GM19351 (cell line): ENCODE measurements around the gene TBX15.
"Not testable (repeated sequence)": the region's sequence is repeated elsewhere in the genome, so short reads cannot be mapped to it uniquely, and the experiment has no call there.

Experiments used
- ATAC-seq: cut with Tn5 transposase; IDR thresholded peaks from one replicate; pipeline ENCODE4 v1.9.1; 2021; ENCODE audit warnings: mild to moderate bottlenecking, moderate library complexity; ENCODE audit not compliant: unreplicated experiment

TBX15 gene

GRCh38 chr1:118960567-118961136 is 27.5 kb downstream of the TBX15 start:
- ATAC-seq = no peak

GRCh38 chr1:118960026-118960561 is 28.0 kb downstream of the TBX15 start:
- peak; percentile 88 for ATAC-seq

DNA sequence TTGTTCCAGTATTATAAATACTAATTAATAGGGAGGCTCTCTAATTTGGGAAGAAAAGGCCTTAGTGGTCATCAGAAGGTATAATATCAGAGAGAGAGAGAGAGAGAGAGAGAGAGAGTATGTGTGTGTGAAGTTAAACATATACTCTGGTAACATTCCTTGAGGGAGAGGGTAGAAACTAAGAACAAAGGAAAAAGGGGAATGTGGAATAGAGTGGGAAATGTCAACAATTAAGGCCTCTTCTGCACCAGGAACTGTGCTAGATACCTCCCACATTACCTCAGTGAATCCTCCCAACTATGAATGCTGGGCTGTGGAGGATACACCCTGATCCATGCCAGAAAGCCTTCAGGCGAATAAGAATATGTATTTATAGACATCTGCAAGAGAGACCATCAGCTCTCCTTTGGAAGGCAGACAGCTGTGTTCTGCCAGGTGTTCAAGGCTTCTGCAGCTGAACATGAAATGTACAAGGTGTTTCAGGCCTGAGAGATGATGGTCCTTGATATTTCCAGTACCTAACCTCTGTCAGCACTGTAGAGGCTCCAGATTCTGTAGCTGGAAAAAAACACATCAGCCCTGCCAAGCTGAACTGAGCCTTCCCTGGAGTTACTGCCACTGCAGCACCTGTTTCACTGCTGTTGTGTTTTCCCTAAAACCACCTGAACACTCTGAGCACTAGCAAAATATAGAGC is 29.1 kb downstream of the TBX15 start:
- no peak for ATAC-seq

- no peak for ATAC-seq
Observed at GRCh38 chr1:118958140-118958539, 30.0 kb downstream of the TBX15 start.

- not testable (repeated sequence) for ATAC-seq
Observed at GRCh38 chr1:118957579-118957978, 30.6 kb downstream of the TBX15 start.

DNA sequence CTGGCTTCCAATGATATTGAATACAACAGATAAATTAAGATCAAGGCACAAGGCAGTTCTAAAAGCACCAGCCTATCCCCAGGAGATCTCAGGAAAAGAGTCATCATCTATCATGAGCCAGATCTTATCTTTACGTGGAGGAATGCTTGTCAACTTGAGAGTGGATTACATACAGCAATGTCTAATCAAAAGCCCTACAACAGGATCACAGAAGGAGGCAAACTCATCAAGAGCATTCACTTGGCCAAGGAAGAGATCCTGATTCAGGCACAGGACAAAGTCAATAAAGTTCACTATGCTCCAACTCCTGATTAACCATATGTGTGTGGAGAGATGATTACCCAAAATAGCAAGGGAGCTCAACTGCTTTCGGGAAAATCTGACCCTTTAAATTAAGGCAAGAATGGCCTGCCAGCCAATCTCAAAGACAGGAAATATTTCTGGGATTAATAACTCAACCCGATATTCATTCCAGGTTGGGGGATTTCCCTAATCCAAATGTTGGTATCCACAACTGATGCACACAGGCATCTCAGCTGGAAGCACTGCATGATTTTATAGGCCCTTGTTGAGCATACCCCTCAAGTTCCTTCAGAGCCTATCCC is 33.7 kb downstream of the TBX15 start:
- no peak for ATAC-seq

GRCh38 chr1:118951270-118951936 is 36.7 kb downstream of the TBX15 start:
- ATAC-seq = no peak

DNA sequence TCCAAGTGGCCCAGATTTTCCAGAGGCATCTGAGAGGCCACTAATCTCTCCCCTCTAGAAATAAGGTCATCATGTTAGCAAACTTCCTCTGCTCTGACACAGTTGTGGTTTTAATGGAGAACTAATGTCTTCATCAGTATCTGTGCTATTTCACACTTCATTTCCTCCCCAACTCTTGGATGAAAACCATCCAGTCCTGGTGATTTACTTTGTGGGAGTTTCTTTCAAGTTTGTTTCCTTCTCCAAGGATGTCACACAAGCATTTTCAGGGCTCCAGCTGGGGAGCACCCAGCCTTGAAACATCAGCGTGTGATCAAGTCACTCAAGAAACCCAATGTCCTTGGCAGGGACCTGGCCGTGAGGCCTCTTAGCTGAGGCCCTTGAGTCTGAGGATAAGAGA is 38.8 kb downstream of the TBX15 start:
- no peak for ATAC-seq

DNA sequence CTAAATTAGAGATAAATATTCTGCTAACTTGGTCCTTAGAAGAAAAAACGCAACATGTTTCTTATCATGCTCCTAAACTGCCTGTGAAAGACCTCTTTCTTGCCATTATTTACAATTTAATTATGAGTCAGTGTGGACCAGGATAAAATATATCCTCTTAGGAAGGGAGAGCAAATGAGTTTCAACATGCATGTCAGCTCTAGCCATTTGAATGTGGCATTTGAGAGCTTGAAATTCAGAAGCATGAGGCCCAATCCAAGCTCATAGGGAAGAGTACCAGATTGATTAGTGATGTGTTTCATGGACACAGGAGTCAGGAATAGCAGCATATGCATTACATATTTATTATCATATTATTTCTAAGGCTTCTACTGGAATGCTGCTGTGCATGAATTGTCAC is 39.3 kb downstream of the TBX15 start:
- ATAC-seq = no peak

- no peak for ATAC-seq
Observed at GRCh38 chr1:118948351-118948750, 39.8 kb downstream of the TBX15 start.

DNA sequence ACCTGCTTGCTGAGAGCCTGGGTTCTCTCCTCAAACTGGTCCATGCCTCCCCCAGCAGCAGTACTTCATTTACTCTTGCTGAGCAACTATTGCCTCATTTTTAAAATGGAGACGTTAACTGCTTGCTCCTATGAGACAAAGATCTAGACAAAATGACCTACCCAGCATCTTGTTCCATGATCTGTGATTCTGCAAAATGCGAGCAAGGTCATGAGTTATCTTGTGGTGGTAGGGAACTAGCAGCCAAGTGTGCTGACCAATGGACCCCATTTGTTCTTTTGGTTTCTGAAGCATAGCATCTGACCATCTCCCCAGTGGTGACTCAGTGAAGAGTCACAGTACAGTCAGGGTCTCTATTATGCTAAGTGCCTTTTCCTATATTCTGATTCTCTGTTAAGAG is 40.4 kb downstream of the TBX15 start:
- no peak for ATAC-seq

DNA sequence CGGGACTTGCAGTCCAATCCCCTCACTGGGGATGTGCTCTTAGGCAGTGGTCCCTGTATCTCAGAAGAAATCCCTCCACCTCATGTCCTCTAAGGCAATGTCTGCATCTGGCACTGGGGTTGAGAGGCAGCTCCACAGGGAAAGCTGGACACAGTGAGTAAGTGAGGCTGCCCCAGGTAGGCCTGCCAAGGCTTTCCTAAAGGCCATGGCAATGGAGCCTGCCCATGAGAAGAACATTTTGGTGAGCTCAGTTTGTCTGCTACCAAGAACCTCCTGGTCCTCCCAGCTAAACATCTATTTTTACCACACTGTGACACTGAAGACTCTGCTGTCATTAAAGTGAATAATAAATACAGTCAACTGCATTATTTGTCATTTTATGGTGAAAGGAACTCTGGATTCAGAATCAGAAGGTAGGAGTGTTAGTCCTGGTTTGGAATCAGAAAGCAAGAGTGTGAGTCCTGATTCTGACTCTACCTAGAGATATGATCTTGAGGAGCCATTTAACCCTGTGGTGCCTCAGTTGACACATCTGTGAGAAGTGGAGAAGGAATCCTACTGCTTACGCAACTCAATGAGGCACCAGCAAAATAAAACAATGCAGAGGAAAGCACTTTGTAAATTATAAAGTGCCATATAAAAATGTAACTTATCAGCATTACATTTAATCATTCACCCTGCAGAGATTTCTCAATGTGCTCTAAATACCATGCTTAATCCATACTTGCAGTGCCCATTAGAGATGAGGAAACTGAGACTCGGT is 41.0 kb downstream of the TBX15 start:
- no peak for ATAC-seq

DNA sequence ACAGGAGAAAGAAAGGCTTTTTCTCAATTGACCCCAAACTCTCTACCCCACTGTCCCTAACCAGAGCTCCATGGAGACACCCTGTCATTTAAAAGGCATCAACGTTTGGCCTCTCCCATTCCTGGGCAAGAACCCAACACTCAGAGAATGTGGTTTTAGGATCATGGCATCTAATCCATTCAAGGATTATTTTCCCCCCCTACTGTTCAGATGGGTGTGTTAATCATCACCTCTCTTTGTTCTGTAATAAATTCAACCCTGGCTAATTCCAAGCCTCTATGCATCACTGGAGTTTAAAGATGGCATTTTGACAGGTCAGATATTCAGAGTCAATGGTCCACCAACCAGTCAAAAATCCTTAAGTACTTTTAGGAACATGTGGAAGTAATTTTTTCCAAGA is 42.7 kb downstream of the TBX15 start:
- ATAC-seq = no peak

DNA sequence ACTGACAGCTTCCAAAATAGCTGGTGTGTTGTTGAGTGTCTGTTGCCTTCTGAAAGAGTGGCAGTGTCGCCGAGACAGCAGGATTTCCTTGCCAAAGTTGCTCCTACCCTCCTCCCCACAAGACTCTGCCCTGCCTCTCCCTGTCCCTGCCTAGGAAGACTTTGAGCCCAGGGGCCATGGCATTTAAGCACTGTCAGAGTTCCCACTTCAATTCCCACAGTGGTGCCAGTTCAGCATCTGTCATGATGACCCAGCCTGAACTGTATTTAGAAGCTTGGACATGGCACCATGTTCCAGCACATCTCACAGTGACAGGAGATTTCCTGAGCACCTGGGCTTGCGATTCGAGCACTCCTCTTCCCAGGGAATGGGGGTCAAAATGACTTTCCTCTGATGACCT is 43.6 kb downstream of the TBX15 start:
- no peak for ATAC-seq

GRCh38 chr1:118944133-118944532 is 44.0 kb downstream of the TBX15 start:
- no peak for ATAC-seq

- ATAC-seq = no peak
Observed at GRCh38 chr1:118940957-118941356, 47.2 kb downstream of the TBX15 start.

- ATAC-seq = no peak
Observed at GRCh38 chr1:118937413-118938072, 50.6 kb downstream of the TBX15 start.

GRCh38 chr1:118934706-118935105 is 53.4 kb downstream of the TBX15 start:
- ATAC-seq = no peak

- no peak for ATAC-seq
Observed at GRCh38 chr1:118933051-118933781, 54.9 kb downstream of the TBX15 start.

DNA sequence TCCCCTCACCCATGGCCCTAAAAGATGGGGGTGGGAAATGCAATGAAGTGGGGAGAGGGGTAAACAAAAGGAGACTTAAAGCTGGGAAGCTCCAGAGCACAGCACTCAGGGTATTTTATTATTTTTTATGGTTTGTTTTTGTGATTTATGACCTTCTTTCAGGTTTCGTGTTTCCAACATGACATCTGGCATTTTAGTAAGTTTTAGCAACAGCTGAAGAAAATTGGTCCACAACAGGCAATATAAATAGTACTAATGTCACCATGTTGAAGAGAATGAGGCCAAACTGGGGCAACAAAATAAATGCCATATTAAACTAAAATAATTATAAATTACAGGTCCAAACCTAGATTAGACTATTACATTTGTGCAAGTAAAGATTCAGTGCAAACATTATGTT is 56.3 kb downstream of the TBX15 start:
- no peak for ATAC-seq
